ENCODE data around the gene MPZL3. TPM values are rescaled to one million over a fixed set of nuclear protein-coding genes. Genes with fewer than 3 reads are reported as not detected.

Gene MPZL3
- total and polyA plus RNA-seq, 2 experiments from 2014 or later = 0.92 to 2.9 TPM

DNA sequence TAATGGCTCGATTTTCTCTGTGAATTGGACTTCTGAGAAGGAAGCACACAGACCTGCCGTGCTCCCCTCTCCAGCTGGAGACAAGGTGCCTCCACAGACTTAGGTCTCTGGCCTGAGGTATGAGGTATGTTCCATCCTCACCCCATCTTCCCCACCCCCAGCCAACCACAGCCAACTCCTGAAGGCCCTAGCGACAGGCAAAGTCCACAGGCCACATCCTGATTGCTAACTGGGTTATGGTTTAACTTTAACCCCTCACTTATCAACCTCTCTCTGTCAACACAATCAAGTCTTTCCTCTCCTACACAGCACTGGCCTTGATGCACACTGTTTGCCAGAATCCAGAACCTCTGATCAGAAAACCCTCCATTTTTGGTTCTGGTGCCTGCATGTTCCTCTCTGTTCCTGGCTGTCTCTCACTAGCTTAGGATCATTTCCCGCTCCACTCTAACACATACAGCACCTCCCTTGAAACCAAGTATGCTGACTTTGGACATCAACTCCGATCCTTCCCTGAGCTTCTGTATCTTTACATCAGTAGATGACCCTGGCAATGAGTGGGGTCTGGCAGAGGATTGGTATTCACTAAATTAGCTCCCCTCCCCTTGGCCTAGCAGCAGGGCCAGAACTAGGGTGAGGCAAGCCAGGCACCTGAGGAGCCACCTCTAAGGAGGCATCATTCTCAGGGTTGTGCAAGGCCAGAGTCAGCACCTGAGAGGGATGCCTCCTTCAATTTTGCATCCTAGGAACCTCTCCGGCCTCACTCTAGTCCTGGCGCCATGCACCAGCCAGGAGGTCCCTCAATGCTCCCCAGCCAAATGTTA is 49.4 kb downstream of the MPZL3 start:
- H3K27me3 Mint-ChIP-seq (ENCODE audit: insufficient read depth, low read depth, poor library complexity) = peaks cover 4% of the 10 kb centered on the region
- H3F3A ChIP-seq (replicated peaks; ENCODE audit: low read depth) = no peaks in the 10 kb centered on the region
- H4K20me1 ChIP-seq (replicated peaks; ENCODE audit: insufficient read depth) = no peaks in the 10 kb centered on the region
- H3K27ac Mint-ChIP-seq = no peak overlapping the region
- H3K9me3 Mint-ChIP-seq = no peaks in the 10 kb centered on the region
- TF ChIP-seq, protein P1, sequence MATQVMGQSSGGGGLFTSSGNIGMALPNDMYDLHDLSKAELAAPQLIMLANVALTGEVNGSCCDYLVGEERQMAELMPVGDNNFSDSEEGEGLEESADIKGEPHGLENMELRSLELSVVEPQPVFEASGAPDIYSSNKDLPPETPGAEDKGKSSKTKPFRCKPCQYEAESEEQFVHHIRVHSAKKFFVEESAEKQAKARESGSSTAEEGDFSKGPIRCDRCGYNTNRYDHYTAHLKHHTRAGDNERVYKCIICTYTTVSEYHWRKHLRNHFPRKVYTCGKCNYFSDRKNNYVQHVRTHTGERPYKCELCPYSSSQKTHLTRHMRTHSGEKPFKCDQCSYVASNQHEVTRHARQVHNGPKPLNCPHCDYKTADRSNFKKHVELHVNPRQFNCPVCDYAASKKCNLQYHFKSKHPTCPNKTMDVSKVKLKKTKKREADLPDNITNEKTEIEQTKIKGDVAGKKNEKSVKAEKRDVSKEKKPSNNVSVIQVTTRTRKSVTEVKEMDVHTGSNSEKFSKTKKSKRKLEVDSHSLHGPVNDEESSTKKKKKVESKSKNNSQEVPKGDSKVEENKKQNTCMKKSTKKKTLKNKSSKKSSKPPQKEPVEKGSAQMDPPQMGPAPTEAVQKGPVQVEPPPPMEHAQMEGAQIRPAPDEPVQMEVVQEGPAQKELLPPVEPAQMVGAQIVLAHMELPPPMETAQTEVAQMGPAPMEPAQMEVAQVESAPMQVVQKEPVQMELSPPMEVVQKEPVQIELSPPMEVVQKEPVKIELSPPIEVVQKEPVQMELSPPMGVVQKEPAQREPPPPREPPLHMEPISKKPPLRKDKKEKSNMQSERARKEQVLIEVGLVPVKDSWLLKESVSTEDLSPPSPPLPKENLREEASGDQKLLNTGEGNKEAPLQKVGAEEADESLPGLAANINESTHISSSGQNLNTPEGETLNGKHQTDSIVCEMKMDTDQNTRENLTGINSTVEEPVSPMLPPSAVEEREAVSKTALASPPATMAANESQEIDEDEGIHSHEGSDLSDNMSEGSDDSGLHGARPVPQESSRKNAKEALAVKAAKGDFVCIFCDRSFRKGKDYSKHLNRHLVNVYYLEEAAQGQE (IDR thresholded peaks at IDR 0.05; ENCODE audit: unreplicated experiment) = no peak
- no peak for TF ChIP-seq CREB1 (CRISPR knock-in tag; IDR thresholded peaks at IDR 0.05; ENCODE audit: low read depth)
- TF ChIP-seq JUNB (IDR thresholded peaks at IDR 0.05; ENCODE audit: unreplicated experiment) = no peak
- TF ChIP-seq EZH2 (IDR thresholded peaks at IDR 0.05; ENCODE audit: low read depth, unreplicated experiment) = no peak
- no peak for TF ChIP-seq POLR2AphosphoS5 (IDR thresholded peaks at IDR 0.05; ENCODE audit: low read depth)
- TF ChIP-seq, protein P2, sequence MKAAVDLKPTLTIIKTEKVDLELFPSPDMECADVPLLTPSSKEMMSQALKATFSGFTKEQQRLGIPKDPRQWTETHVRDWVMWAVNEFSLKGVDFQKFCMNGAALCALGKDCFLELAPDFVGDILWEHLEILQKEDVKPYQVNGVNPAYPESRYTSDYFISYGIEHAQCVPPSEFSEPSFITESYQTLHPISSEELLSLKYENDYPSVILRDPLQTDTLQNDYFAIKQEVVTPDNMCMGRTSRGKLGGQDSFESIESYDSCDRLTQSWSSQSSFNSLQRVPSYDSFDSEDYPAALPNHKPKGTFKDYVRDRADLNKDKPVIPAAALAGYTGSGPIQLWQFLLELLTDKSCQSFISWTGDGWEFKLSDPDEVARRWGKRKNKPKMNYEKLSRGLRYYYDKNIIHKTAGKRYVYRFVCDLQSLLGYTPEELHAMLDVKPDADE (IDR thresholded peaks at IDR 0.05) = no peak
- TF ChIP-seq, protein P3, sequence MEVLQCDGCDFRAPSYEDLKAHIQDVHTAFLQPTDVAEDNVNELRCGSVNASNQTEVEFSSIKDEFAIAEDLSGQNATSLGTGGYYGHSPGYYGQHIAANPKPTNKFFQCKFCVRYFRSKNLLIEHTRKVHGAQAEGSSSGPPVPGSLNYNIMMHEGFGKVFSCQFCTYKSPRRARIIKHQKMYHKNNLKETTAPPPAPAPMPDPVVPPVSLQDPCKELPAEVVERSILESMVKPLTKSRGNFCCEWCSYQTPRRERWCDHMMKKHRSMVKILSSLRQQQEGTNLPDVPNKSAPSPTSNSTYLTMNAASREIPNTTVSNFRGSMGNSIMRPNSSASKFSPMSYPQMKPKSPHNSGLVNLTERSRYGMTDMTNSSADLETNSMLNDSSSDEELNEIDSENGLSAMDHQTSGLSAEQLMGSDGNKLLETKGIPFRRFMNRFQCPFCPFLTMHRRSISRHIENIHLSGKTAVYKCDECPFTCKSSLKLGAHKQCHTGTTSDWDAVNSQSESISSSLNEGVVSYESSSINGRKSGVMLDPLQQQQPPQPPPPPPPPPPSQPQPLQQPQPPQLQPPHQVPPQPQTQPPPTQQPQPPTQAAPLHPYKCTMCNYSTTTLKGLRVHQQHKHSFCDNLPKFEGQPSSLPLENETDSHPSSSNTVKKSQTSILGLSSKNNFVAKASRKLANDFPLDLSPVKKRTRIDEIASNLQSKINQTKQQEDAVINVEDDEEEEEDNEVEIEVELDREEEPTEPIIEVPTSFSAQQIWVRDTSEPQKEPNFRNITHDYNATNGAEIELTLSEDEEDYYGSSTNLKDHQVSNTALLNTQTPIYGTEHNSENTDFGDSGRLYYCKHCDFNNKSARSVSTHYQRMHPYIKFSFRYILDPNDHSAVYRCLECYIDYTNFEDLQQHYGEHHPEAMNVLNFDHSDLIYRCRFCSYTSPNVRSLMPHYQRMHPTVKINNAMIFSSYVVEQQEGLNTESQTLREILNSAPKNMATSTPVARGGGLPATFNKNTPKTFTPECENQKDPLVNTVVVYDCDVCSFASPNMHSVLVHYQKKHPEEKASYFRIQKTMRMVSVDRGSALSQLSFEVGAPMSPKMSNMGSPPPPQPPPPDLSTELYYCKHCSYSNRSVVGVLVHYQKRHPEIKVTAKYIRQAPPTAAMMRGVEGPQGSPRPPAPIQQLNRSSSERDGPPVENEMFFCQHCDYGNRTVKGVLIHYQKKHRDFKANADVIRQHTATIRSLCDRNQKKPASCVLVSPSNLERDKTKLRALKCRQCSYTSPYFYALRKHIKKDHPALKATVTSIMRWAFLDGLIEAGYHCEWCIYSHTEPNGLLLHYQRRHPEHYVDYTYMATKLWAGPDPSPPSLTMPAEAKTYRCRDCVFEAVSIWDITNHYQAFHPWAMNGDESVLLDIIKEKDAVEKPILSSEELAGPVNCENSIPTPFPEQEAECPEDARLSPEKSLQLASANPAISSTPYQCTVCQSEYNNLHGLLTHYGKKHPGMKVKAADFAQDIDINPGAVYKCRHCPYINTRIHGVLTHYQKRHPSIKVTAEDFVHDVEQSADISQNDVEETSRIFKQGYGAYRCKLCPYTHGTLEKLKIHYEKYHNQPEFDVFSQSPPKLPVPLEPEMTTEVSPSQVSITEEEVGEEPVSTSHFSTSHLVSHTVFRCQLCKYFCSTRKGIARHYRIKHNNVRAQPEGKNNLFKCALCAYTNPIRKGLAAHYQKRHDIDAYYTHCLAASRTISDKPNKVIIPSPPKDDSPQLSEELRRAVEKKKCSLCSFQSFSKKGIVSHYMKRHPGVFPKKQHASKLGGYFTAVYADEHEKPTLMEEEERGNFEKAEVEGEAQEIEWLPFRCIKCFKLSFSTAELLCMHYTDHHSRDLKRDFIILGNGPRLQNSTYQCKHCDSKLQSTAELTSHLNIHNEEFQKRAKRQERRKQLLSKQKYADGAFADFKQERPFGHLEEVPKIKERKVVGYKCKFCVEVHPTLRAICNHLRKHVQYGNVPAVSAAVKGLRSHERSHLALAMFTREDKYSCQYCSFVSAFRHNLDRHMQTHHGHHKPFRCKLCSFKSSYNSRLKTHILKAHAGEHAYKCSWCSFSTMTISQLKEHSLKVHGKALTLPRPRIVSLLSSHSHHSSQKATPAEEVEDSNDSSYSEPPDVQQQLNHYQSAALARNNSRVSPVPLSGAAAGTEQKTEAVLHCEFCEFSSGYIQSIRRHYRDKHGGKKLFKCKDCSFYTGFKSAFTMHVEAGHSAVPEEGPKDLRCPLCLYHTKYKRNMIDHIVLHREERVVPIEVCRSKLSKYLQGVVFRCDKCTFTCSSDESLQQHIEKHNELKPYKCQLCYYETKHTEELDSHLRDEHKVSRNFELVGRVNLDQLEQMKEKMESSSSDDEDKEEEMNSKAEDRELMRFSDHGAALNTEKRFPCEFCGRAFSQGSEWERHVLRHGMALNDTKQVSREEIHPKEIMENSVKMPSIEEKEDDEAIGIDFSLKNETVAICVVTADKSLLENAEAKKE (CRISPR knock-in tag; IDR thresholded peaks at IDR 0.05) = no peak
- peaks cover 6% of the 10 kb centered on the region; the same call in 1 of the 2 replicates for H3K9me2 ChIP-seq (ENCODE audit: insufficient read depth)
- H2AFZ ChIP-seq = no peak overlapping the region
- H3K79me2 ChIP-seq (replicated peaks; ENCODE audit: insufficient read depth) = no peaks in the 10 kb centered on the region
- no peak for DNase-seq (ENCODE audit: low spot score)
- peaks cover 15% of the 10 kb centered on the region for H3K4me1 Mint-ChIP-seq
- no peaks in the 10 kb centered on the region for H3K27me3 ChIP-seq (ENCODE audit: insufficient read depth)
- H3K4me1 ChIP-seq (ENCODE audit: insufficient read depth) = peaks cover 4% of the 10 kb centered on the region; the same call in 1 of the 2 replicates
- no peaks in the 10 kb centered on the region for H3K36me3 Mint-ChIP-seq (ENCODE audit: low read depth)
- H3K4me3 ChIP-seq = no peak overlapping the region
- H3K4me2 ChIP-seq = no peak overlapping the region
- H3K36me3 ChIP-seq (ENCODE audit: insufficient read depth) = no peaks in the 10 kb centered on the region
- H3K27ac ChIP-seq (ENCODE audit: low read depth) = no peak overlapping the region
- no peak overlapping the region for H3K4me3 Mint-ChIP-seq
- no peak for ATAC-seq

Data from GM23338 (cell line).